ENCODE results near the gene AWAT2. TPM values are rescaled to one million over a fixed set of nuclear protein-coding genes. Genes with fewer than 3 reads are reported as not detected.

The AWAT2 gene
- total RNA-seq, 1 experiment from 2014 or later: not detected

DNA sequence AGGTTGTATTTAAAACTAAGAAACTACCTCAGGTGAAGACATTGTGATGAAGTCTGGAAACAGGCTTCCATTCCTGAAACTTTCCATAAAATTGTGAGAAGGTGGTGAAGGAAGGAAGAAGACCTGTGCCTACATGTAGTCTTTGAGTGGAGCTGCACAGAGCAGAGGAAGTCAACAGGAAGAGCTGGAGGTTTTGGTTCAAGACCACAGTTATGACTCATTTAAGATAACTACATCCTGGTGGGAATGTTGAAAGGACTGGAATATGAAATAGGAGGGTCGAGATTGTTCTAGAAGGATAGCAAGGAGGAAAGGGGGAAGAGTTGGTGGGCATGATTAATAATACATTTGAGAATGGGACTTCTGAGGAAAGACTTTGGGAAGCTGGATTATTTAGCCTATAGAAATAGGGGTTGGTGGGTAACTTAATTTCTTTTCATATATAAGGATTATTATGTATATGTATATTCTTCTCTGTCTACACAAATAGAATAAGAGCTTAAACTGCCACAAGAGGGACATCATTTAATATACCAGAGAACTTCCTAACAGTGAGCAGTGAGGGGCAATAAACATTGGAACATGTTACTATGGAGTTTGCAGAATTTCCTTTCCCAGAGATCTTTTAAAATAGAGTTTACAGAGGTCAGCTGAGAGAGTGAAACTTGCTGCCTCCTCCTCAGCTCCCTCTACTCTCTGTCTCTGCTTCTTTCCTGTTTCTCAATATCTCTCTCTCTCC lies 23.5 kb downstream of the AWAT2 start:
- intact Hi-C loops (cut with micrococcal nuclease; ENCODE audit: unreplicated experiment): no loop called here
- H3K4me1 ChIP-seq (ENCODE audit: insufficient read depth, low read length, poor library complexity, severe bottlenecking): no peaks in the 10 kb centered on the region
- H3K27ac ChIP-seq (ENCODE audit: low read depth, low read length, poor library complexity, severe bottlenecking): no peak overlapping the region
- TF ChIP-seq, protein P1, sequence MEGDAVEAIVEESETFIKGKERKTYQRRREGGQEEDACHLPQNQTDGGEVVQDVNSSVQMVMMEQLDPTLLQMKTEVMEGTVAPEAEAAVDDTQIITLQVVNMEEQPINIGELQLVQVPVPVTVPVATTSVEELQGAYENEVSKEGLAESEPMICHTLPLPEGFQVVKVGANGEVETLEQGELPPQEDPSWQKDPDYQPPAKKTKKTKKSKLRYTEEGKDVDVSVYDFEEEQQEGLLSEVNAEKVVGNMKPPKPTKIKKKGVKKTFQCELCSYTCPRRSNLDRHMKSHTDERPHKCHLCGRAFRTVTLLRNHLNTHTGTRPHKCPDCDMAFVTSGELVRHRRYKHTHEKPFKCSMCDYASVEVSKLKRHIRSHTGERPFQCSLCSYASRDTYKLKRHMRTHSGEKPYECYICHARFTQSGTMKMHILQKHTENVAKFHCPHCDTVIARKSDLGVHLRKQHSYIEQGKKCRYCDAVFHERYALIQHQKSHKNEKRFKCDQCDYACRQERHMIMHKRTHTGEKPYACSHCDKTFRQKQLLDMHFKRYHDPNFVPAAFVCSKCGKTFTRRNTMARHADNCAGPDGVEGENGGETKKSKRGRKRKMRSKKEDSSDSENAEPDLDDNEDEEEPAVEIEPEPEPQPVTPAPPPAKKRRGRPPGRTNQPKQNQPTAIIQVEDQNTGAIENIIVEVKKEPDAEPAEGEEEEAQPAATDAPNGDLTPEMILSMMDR (conservative IDR thresholded peaks at IDR 0.05; ENCODE audit: low read depth, low read length): no peak
- TF ChIP-seq EZH2 (IDR thresholded peaks at IDR 0.05; ENCODE audit: borderline replicate concordance, low read depth, low read length, poor library complexity, severe bottlenecking): no peak
- no TSS peak for BruUV-seq (replicated peaks)
- H3K9me3 ChIP-seq (ENCODE audit: low read depth, low read length, poor library complexity, severe bottlenecking): no peaks in the 10 kb centered on the region
- H3K4me3 ChIP-seq (ENCODE audit: low read depth, low read length, poor library complexity, severe bottlenecking): no peak overlapping the region
- no peaks in the 10 kb centered on the region for H3K27me3 ChIP-seq (replicated peaks; ENCODE audit: insufficient read depth, low read depth, low read length, poor library complexity)
- no peak for DNase-seq (ENCODE audit: low spot score)
- ChIA-PET CTCF (interaction anchor here (0.5 kb wide), 1 partner anchor 9 kb away, joined by 3 read pairs; no protein-coding TSS in a partner anchor), POLR2A (ENCODE audit: low non-redundant PET) (no interaction called here)
- H3K36me3 ChIP-seq (ENCODE audit: insufficient read depth, low read length, poor library complexity, severe bottlenecking): no peaks in the 10 kb centered on the region

DNA sequence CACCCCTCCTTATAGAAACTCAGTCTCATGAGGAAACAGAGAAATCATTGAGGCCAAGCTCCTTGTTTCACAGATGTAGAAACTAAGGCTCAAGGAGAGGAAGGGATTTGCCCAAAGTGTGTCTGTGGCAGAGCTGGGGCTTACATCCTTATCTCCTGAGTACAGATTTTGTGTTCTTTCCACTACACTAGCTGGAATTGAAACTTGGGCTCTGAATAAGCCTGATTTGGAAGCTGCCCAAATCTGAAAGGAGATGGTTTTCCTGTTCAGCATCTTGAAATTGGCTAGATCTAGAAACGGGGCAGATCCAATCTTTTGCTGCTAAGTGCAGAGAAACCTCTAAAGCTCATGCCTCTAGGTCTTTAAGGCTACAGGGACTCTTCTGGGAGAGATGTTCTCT lies 24.3 kb downstream of the AWAT2 start:
- no peak for TF ChIP-seq EZH2 (IDR thresholded peaks at IDR 0.05; ENCODE audit: borderline replicate concordance, low read depth, low read length, poor library complexity, severe bottlenecking)
- TF ChIP-seq, protein P1 (conservative IDR thresholded peaks at IDR 0.05; ENCODE audit: low read depth, low read length): no peak
- Histone ChIP-seq H3K4me3 (ENCODE audit: low read depth, low read length, poor library complexity, severe bottlenecking) (no peak overlapping the region), H3K36me3 (ENCODE audit: insufficient read depth, low read length, poor library complexity, severe bottlenecking) (no peaks in the 10 kb centered on the region), H3K27ac (ENCODE audit: low read depth, low read length, poor library complexity, severe bottlenecking) (no peak overlapping the region), H3K27me3 (replicated peaks; ENCODE audit: insufficient read depth, low read depth, low read length, poor library complexity) (no peaks in the 10 kb centered on the region), H3K9me3 (ENCODE audit: low read depth, low read length, poor library complexity, severe bottlenecking) (no peaks in the 10 kb centered on the region), H3K4me1 (ENCODE audit: insufficient read depth, low read length, poor library complexity, severe bottlenecking) (no peaks in the 10 kb centered on the region)
- ChIA-PET POLR2A (ENCODE audit: low non-redundant PET) (no interaction called here), CTCF (interaction anchor here (0.6 kb wide), 1 partner anchor 405 kb away, joined by 3 read pairs; no protein-coding TSS in a partner anchor)
- intact Hi-C loops (cut with micrococcal nuclease; ENCODE audit: unreplicated experiment): no loop called here
- DNase-seq (ENCODE audit: low spot score): no peak
- no TSS peak for BruUV-seq (replicated peaks)

DNA sequence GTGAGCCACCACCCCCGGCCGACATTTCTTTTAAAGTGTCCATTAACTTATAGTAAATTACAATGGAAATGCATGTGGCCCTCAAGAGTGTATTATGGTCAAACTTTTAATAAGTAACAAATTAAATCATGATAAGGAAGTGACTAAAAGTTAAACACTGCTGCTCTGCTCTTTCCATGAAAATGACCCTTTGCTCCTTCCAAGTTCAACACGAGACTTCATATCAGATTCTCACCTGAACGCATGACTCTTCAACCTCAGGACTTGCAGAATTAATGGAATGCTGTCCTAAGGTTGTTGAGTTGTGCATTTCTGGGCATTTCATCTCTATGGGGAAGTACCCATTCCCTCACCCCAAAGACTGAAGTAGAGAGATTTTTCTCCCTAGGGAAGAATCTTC lies 27.1 kb downstream of the AWAT2 start:
- no TSS peak for BruUV-seq (replicated peaks)
- ChIA-PET POLR2A (ENCODE audit: low non-redundant PET) (interaction anchor here (0.6 kb wide), 1 partner anchor 59 kb away, joined by 3 read pairs; no protein-coding TSS in a partner anchor), CTCF (no interaction called here)
- intact Hi-C loops (cut with micrococcal nuclease; ENCODE audit: unreplicated experiment): no loop called here
- H3K9me3 ChIP-seq (ENCODE audit: low read depth, low read length, poor library complexity, severe bottlenecking): no peaks in the 10 kb centered on the region
- H3K36me3 ChIP-seq (ENCODE audit: insufficient read depth, low read length, poor library complexity, severe bottlenecking): no peaks in the 10 kb centered on the region
- no peaks in the 10 kb centered on the region for H3K4me1 ChIP-seq (ENCODE audit: insufficient read depth, low read length, poor library complexity, severe bottlenecking)
- TF ChIP-seq EZH2 (IDR thresholded peaks at IDR 0.05; ENCODE audit: borderline replicate concordance, low read depth, low read length, poor library complexity, severe bottlenecking): no peak
- TF ChIP-seq, protein P1 (conservative IDR thresholded peaks at IDR 0.05; ENCODE audit: low read depth, low read length): no peak
- H3K4me3 ChIP-seq (ENCODE audit: low read depth, low read length, poor library complexity, severe bottlenecking): no peak overlapping the region
- no peak for DNase-seq (ENCODE audit: low spot score)
- no peak overlapping the region for H3K27ac ChIP-seq (ENCODE audit: low read depth, low read length, poor library complexity, severe bottlenecking)
- no peaks in the 10 kb centered on the region for H3K27me3 ChIP-seq (replicated peaks; ENCODE audit: insufficient read depth, low read depth, low read length, poor library complexity)
